Progenitor cell of endocrine pancreas (in vitro differentiated cells): ENCODE results near the gene ZNF536. TPM values are rescaled to one million over a fixed set of nuclear protein-coding genes. Genes with fewer than 3 reads are reported as not detected.

ENCODE experiments used
- DNase-seq: peaks from one replicate; pipeline ENCODE4 v3.0.0; 2021; ENCODE audit warnings: low spot score; ENCODE audit not compliant: unreplicated experiment
- H3K27ac Mint-ChIP-seq: 2 replicates; pipeline ENCODE4 v1.8.0; 2021; ENCODE audit warnings: mild to moderate bottlenecking, moderate library complexity, mixed read lengths
- H3K27me3 Mint-ChIP-seq: 2 replicates; pipeline ENCODE4 v1.8.0; 2021; ENCODE audit warnings: mixed read lengths
- H3K36me3 Mint-ChIP-seq: 2 replicates; pipeline ENCODE4 v1.8.0; 2022; ENCODE audit warnings: mixed read lengths; ENCODE audit not compliant: insufficient read depth
- H3K4me1 Mint-ChIP-seq: 2 replicates; pipeline ENCODE4 v1.8.0; 2021; ENCODE audit warnings: low read depth, mixed read lengths
- H3K4me3 Mint-ChIP-seq: 2 replicates; pipeline ENCODE4 v1.8.0; 2021; ENCODE audit warnings: low read depth, mild to moderate bottlenecking, moderate library complexity, mixed read lengths
- H3K9me3 Mint-ChIP-seq: 2 replicates; pipeline ENCODE4 v1.8.0; 2021; ENCODE audit warnings: low read depth, mixed read lengths
- CTCF ChIP-seq: fragments of 200-600 bp; sonication (generic); IDR thresholded peaks from one replicate; pipeline ENCODE4 v1.5.0; 2021; ENCODE audit warnings: antibody characterized with exemption, mild to moderate bottlenecking; ENCODE audit not compliant: unreplicated experiment
- total RNA-seq: library from RNA; stranded (reverse); gene quantifications from 2 replicates; pipeline ENCODE4 v1.2.1, GENCODE V29; 2021

Gene ZNF536
- total RNA-seq, 1 donor from 2014 or later = 2.0 TPM

DNA sequence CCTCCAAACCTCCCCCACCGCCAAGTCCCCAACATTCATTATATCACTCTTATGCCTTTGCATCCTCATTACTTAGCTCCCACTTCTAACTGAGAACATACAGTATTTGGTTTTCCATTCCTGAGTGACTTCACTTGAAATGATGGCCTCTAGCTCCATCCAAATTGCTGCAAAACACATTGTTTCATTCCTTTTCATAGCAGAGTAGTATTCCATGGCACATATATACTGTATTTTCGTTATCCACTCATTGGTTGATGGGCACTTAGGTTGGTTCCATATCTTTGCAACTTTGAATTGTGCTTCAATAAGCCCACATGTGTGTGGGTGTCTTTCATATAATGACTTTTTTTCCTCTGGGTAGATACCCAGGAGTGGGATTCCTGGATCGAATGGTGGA lies 233.1 kb downstream of the ZNF536 start:
- TF ChIP-seq CTCF = no peak
- no peaks in the 10 kb centered on the region for H3K4me1 Mint-ChIP-seq
- H3K27me3 Mint-ChIP-seq = peaks cover 11% of the 10 kb centered on the region
- no peaks in the 10 kb centered on the region for H3K9me3 Mint-ChIP-seq
- H3K4me3 Mint-ChIP-seq = no peak overlapping the region
- no peak for DNase-seq
- H3K27ac Mint-ChIP-seq = no peak overlapping the region
- H3K36me3 Mint-ChIP-seq = no peaks in the 10 kb centered on the region

DNA sequence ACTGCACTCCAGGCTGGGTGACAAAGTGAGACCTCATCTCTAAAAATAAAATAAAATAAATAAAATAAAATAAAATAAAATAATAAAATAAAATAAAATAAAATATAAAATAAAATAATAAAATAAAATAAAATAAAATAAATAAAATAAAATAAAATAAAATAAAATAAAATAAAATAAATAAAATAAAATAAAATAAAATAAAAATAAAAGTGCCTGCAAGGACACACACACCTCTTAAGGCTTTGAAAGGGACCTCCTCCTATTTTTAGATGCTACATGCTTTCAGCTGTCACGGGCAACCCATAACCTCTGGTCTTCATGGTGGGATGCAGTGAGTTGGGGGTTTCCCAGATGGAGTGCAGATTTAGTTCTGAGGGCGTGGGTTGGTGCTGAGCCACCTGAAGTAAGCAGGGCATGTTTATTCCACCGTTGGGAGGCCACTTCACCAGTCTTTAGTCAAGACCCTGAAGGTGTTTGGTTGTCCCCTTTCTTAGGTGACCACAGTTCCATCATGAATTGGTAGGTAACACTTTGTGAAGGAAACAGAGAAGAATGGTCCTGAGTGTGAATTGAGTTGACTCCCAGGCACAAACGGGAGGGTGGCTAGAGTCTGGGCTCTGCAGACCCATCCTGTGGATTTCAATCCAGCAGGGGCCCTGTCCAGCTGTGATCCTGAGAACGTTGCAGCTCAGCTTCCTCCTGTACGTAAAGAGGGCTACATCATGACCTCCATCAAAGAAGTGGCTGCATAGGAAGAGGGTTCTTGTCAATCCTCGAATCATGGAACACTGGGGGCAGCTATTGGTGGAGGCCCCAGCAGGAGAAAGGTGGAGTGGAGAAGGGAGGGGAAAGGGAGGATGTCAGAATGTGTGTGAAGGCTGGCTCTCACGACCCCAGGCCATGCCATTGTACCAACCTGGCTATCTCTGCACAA lies 234.2 kb downstream of the ZNF536 start:
- peaks cover 15% of the 10 kb centered on the region for H3K27me3 Mint-ChIP-seq
- H3K27ac Mint-ChIP-seq = no peak overlapping the region
- H3K36me3 Mint-ChIP-seq = no peaks in the 10 kb centered on the region
- H3K9me3 Mint-ChIP-seq = no peaks in the 10 kb centered on the region
- no peaks in the 10 kb centered on the region for H3K4me1 Mint-ChIP-seq
- no peak for DNase-seq
- no peak overlapping the region for H3K4me3 Mint-ChIP-seq
- no peak for TF ChIP-seq CTCF
